ENCODE results near the gene FBXO31.

DNA sequence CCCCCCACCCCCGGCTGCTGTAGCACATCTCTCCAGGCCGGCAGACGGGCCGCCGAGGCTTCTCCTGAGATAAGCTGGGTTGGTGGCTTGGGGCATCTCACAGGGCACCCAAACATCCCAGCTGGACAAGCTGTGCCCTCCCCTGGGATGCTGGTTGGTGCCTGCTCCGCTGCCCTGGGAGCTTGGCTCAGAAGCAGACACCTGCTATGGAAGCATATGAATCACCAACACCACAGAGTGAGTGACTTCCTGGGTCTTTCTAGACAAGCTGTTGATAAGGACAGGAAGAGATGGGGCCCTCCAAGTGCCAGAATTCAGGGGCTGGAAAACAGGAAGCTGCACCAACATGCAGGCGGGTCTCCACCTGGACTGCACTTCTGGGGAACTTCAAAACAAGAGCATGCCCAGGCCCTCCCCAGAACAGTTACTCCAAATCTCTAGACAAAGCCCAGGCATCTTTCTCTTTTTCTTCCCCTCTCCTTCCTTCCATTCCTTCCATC lies 80.1 kb downstream of the FBXO31 start:
- TF ChIP-seq YY1 (IDR thresholded peaks at IDR 0.05; ENCODE audit: insufficient read depth, insufficient read length) (no peak), SUZ12 (IDR thresholded peaks at IDR 0.05; ENCODE audit: extremely low read depth, insufficient read depth, insufficient read length) (no peak), ZNF274 (IDR thresholded peaks at IDR 0.05; ENCODE audit: low read depth, low read length) (no peak)
